ENCODE measurements around the gene NR1D2.
"Not testable (repeated sequence)": the region's sequence is repeated elsewhere in the genome, so short reads cannot be mapped to it uniquely, and the experiment has no call there.

The NR1D2 gene

GRCh38 chr3:23968463-23969184, 23.5 kb downstream of the NR1D2 start:
- DNase-seq = peak; percentile 23

- DNase-seq = no peak
Observed at GRCh38 chr3:23969393-23969792, 24.3 kb downstream of the NR1D2 start.

GRCh38 chr3:23971684-23972083, 26.6 kb downstream of the NR1D2 start:
- no peak for DNase-seq

GRCh38 chr3:23976555-23976954, 31.5 kb downstream of the NR1D2 start:
- no peak for DNase-seq

GRCh38 chr3:23979569-23979968, 34.5 kb downstream of the NR1D2 start:
- DNase-seq = no peak

DNA sequence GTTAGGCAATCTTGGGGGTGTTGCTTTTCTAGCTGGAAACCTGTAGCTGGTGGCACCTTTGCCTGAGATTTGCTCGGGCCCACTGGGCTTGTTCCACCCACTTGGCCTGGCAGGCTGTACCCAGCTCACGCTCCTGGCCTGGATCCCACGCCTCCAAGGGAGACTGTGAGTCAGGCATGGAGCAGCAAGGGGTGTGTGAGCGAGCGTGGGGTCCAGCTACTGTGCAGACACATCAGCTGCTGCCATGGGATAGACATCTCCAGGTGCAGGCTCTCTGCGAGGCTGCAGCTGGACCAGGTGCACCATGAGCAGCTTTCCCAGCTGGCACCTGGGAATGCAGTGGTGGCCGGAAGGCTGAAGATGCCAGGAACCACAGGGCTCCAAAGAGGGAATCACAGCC, 36.0 kb downstream of the NR1D2 start:
- DNase-seq = no peak

- DNase-seq = no peak
Observed at GRCh38 chr3:23981955-23982354, 36.9 kb downstream of the NR1D2 start.

GRCh38 chr3:23984934-23985333, 39.8 kb downstream of the NR1D2 start:
- DNase-seq = no peak

DNA sequence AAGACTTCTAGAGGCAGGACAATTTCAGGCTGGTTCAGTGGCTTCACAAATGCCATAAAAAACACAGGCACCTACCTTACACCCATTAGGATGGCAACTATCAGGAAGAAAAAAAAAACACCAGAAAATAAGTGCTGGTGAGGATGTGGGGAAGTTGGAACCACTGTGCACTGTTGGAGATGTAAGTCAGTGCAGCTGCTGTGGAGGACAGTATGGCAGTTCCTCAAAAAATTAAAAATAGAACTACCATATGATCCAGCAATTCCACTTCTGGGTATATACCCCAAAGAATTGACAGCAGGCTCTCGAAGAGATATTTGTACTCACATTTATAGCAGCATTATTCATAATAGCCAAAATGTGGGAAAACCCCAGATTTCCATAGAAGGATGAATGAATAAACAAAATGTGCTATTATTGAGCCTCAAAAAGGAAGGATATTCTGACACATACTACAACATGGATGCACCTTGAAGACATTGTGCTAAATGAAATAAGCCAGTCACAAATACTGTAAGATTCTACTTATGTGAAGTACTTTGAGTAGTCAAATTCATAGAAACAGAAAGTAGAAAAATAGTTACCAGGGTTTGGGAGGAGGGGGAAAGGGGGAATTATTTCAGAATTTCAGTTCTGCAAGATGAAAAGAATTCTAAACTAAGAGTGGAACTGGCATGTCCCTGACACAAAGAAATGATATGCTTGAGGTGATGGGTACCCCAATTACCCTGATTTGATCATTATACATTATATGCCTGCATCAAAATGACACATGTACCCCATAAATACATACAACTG, 40.9 kb downstream of the NR1D2 start:
- DNase-seq = no peak

DNA sequence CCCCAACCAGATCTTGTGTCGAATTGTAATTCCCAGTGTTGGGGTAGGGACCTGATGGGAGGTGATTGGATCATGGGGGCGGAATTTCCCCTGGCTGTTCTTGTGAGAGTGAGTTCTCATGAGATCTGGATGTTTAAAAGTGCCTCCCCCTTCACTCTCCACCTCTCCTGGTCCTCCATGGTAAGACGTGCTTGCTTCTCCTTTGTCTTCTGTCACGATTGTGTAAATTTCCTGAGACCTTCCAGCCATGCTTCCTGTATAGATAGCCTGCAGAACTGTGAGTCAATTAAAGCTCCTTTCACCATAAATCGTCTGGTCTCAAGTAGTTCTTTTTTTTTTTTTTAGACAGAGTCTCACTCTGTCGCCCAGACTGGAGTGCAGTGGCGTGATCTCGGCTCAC, 42.3 kb downstream of the NR1D2 start:
- no peak for DNase-seq

DNA sequence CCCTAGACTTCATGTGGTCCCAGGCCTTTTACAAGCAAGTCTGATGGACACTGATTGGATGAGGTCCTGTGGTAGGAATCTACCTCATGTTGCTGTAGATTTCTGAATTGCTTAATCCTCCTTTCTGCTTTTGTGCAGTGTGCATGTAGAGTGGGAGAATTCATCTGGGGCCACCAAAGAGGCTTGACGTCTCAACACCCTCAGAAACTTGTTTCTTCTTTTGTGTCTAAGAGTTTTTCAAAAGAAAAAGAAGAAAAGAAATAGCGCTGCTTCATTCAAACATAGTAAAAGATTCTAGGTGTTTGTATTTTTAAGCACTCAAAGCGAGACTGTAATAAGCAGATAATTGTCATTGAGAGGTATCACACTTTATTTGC, 46.2 kb downstream of the NR1D2 start:
- DNase-seq = peak; percentile 58

DNA sequence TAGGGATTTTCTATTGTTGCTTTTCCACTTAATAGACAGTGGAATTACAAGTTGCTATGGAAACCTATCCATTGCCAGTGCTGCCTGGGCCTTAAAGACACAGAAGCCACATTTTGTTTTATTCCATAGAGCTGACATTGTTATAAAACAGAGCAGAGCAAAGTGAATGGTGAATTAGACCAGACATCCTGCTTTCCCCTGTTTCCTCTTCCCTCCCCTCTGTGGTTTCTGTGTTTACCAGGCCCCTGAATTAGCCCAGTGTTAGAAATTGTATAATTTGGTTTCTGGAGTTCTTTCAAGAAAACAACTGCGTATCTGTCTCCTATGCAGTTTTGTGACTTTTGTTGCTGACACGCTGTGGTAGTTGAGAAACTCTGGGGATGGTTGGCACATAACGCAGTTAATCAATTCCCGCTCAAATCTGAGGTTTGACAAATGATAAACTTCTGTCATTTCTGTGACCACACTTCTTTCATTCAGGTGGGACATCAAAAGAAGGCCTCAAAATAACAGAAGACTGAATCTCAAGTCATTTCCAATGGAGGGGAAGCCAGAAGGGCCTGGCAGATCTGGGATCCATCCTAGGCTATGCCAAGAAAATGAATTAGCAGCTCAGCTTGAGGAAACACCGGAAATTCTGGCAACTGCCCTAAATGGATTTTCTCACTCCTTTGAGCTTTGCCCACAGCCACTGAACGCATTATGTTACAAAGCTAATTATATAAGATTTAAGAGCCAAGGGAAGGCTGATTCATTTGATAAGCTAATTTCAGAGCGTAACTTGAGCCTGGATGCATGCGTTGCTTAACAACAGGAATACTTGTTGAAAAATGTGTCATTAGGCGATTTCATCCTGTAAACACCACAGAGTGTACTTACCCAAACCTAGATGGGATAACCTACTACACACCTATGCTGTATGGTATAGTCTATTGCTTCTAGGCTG, 46.9 kb downstream of the NR1D2 start:
- DNase-seq = peak; percentile 86

GRCh38 chr3:23993556-23994243, 48.6 kb downstream of the NR1D2 start:
- DNase-seq = no peak

- no peak for DNase-seq
Observed at GRCh38 chr3:23994244-23994569, 49.1 kb downstream of the NR1D2 start.

GRCh38 chr3:23995219-23995618, 50.1 kb downstream of the NR1D2 start:
- DNase-seq = no peak

- DNase-seq = no peak
Observed at GRCh38 chr3:23996095-23996524, 51.0 kb downstream of the NR1D2 start.

GRCh38 chr3:23999012-23999641, 54.0 kb downstream of the NR1D2 start:
- peak; percentile 41 for DNase-seq

DNA sequence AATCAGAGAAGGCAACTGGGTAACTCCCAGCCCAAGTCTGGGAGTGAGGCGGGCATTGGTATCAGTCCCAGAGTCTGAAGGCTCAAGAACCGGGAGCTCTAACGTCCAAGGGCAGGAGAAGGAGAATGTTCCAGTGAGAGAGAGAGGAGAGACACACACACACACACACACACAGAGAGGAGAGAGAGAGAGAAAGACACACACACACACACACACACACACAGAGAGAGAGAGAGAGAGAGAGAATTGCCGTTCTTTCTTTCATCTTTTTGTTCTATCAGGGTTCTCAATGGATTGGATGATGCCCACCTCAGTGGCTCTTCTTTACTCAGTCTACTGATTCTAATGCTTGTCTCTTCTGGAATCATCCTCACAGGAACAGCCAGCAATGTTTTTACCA, 57.0 kb downstream of the NR1D2 start:
- no peak for DNase-seq

- no peak for DNase-seq
Observed at GRCh38 chr3:24003466-24003865, 58.4 kb downstream of the NR1D2 start.

- no peak for DNase-seq
Observed at GRCh38 chr3:24004171-24004938, 59.3 kb downstream of the NR1D2 start.

- no peak for DNase-seq
Observed at GRCh38 chr3:24005669-24006068, 60.6 kb downstream of the NR1D2 start.

DNA sequence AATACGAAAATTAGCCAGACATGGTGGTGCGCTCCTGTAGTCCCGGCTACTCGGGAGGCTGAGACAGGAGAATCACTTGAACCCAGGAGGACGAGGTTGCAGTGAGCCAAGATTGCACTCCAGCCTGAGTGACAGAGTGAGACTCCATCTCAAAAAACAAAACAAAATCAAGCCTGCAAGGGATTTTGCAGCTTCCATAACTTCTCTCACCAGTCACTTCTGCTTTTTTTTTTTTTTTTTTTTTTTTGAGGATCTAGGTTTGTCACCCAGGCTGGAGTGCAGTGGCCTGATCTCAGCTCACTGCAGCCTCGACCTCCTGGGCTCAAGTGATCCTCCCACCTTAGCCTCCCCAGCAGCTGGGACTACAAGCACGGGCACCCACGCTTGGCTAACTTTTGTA, 65.7 kb downstream of the NR1D2 start:
- DNase-seq = not testable (repeated sequence)

All from NCI-H1105 treated with DMSO at 0.1 percent for 48 hours (cell line).